ENCODE measurements around the gene GDE1.
A peak's percentile ranks its signal among the peaks of the same experiment; 100 is the strongest.

The GDE1 gene

GRCh38 chr16:19525385-19525723, 3.5 kb upstream of the GDE1 start:
- peak overlapping the region; percentile 78; the same call in 1 of the 2 replicates for H3K9ac ChIP-seq (ENCODE audit: low read length)
- peak overlapping the region; percentile 90; the same call in 1 of the 2 replicates for H2AFZ ChIP-seq (ENCODE audit: low read length)
- H3K27me3 ChIP-seq (replicated peaks; ENCODE audit: insufficient read depth, low read length): no peaks in the 10 kb centered on the region
- no peaks in the 10 kb centered on the region for H3K9me2 ChIP-seq (replicated peaks; ENCODE audit: insufficient read depth, low read length)
- H4K20me1 ChIP-seq (ENCODE audit: insufficient read depth, low read length): no peaks in the 10 kb centered on the region
- H3K79me2 ChIP-seq (ENCODE audit: low read length): peaks cover 47% of the 10 kb centered on the region
- TF ChIP-seq CTCF (IDR thresholded peaks at IDR 0.05; ENCODE audit: low read length) (no peak), EZH2phosphoT487 (IDR thresholded peaks at IDR 0.05; ENCODE audit: low read length) (no peak), EZH2 (optimal IDR thresholded peaks at IDR 0.05; ENCODE audit: low read depth, low read length) (no peak)
- peak overlapping the region; percentile 93 for H3K4me2 ChIP-seq (ENCODE audit: low read depth, low read length)
- no peaks in the 10 kb centered on the region for H3K9me3 ChIP-seq (replicated peaks; ENCODE audit: insufficient read depth, low read length)
- no peak overlapping the region for H3K27ac ChIP-seq (ENCODE audit: low read length)
- H3K36me3 ChIP-seq (replicated peaks; ENCODE audit: insufficient read depth, low read length): 0 out of 2 replicates have a peak, but pooled peaks cover 2% of the 10 kb centered on the region
- DNase-seq: no peak
- peaks cover 21% of the 10 kb centered on the region for H3F3A ChIP-seq (ENCODE audit: insufficient read depth, low read length)
- peak overlapping the region; percentile 85; the same call in 1 of the 2 replicates for H3K4me3 ChIP-seq (ENCODE audit: low read length)
- H3K4me1 ChIP-seq (ENCODE audit: low read length): peaks cover 21% of the 10 kb centered on the region

- Histone ChIP-seq H3K27me3 (replicated peaks; ENCODE audit: insufficient read depth, low read length) (no peaks in the 10 kb centered on the region), H3K4me1 (ENCODE audit: low read length) (peaks cover 24% of the 10 kb centered on the region), H3F3A (ENCODE audit: insufficient read depth, low read length) (peaks cover 21% of the 10 kb centered on the region), H2AFZ (ENCODE audit: low read length) (peak overlapping the region; percentile 90), H3K27ac (ENCODE audit: low read length) (peak overlapping the region; percentile 33; the same call in 1 of the 2 replicates), H3K9me2 (replicated peaks; ENCODE audit: insufficient read depth, low read length) (no peaks in the 10 kb centered on the region), H3K9ac (ENCODE audit: low read length) (peak overlapping the region; percentile 78), H3K79me2 (ENCODE audit: low read length) (peaks cover 52% of the 10 kb centered on the region), H4K20me1 (ENCODE audit: insufficient read depth, low read length) (no peaks in the 10 kb centered on the region), H3K4me3 (ENCODE audit: low read length) (peak overlapping the region; percentile 85), H3K36me3 (replicated peaks; ENCODE audit: insufficient read depth, low read length) (0 out of 2 replicates have a peak, but pooled peaks cover 2% of the 10 kb centered on the region), H3K4me2 (ENCODE audit: low read depth, low read length) (peak overlapping the region; percentile 93), H3K9me3 (replicated peaks; ENCODE audit: insufficient read depth, low read length) (no peaks in the 10 kb centered on the region)
- peak; percentile 12 for DNase-seq
- TF ChIP-seq CTCF (IDR thresholded peaks at IDR 0.05; ENCODE audit: low read length) (no peak), EZH2phosphoT487 (IDR thresholded peaks at IDR 0.05; ENCODE audit: low read length) (no peak), EZH2 (optimal IDR thresholded peaks at IDR 0.05; ENCODE audit: low read depth, low read length) (no peak)
Observed at GRCh38 chr16:19524616-19525384, 2.9 kb upstream of the GDE1 start.

GRCh38 chr16:19524356-19524615, 2.4 kb upstream of the GDE1 start:
- Histone ChIP-seq H3K36me3 (replicated peaks; ENCODE audit: insufficient read depth, low read length) (0 out of 2 replicates have a peak, but pooled peaks cover 2% of the 10 kb centered on the region), H3F3A (ENCODE audit: insufficient read depth, low read length) (peaks cover 21% of the 10 kb centered on the region), H4K20me1 (ENCODE audit: insufficient read depth, low read length) (no peaks in the 10 kb centered on the region), H3K27me3 (replicated peaks; ENCODE audit: insufficient read depth, low read length) (no peaks in the 10 kb centered on the region), H3K9ac (ENCODE audit: low read length) (peak overlapping the region; percentile 78), H3K79me2 (ENCODE audit: low read length) (peaks cover 57% of the 10 kb centered on the region), H3K4me2 (ENCODE audit: low read depth, low read length) (peak overlapping the region; percentile 93), H2AFZ (ENCODE audit: low read length) (peak overlapping the region; percentile 90), H3K4me3 (ENCODE audit: low read length) (peak overlapping the region; percentile 85), H3K9me2 (replicated peaks; ENCODE audit: insufficient read depth, low read length) (no peaks in the 10 kb centered on the region), H3K27ac (ENCODE audit: low read length) (peak overlapping the region; percentile 33; the same call in 1 of the 2 replicates), H3K4me1 (ENCODE audit: low read length) (peaks cover 24% of the 10 kb centered on the region), H3K9me3 (replicated peaks; ENCODE audit: insufficient read depth, low read length) (no peaks in the 10 kb centered on the region)
- DNase-seq: no peak
- TF ChIP-seq CTCF (IDR thresholded peaks at IDR 0.05; ENCODE audit: low read length): no peak
- no peak for TF ChIP-seq EZH2phosphoT487 (IDR thresholded peaks at IDR 0.05; ENCODE audit: low read length)
- no peak for TF ChIP-seq EZH2 (optimal IDR thresholded peaks at IDR 0.05; ENCODE audit: low read depth, low read length)

Data from MM.1S (cell line).